Activated CD8-positive, alpha-beta memory T cell treated with anti-CD3 and anti-CD28 coated beads for 4 hours (primary cell): Measurements from ENCODE around the gene KRTAP19-1.
"Not testable (repeated sequence)": the region's sequence is repeated elsewhere in the genome, so short reads cannot be mapped to it uniquely, and the experiment has no call there.

Experiments used
- DNase-seq, 2 donors: peaks; one replicate each; pipeline ENCODE4 v3.0.0-alpha.2; 2020; ENCODE audit warnings: low read depth in 2 of 2

Gene KRTAP19-1

DNA sequence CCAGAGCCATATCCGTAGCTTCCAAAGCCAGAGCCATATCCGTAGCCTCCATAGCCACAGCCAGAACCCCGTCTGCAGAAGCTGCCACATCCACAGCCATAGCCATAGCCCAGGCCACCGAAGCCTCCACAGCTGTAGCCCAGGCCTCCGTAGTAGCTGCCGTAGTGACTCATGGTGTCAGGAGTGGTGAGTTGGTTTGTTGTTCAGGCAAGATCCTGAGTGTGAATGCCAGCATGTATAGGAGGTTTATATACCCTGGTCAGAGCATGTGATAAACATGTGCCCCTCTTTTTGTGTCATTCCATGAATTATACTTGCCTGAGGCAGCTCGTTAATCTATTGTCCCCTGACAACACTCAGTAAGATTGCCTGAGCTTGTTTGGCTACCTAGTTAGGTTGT, at the start of gene KRTAP19-1:
Gene KRTAP19-1, minus strand, starts transcription at position 223 of the 400 bp plus-strand sequence. Its CDS starts 50 bp downstream, at position 173.
- no peak for DNase-seq

DNA sequence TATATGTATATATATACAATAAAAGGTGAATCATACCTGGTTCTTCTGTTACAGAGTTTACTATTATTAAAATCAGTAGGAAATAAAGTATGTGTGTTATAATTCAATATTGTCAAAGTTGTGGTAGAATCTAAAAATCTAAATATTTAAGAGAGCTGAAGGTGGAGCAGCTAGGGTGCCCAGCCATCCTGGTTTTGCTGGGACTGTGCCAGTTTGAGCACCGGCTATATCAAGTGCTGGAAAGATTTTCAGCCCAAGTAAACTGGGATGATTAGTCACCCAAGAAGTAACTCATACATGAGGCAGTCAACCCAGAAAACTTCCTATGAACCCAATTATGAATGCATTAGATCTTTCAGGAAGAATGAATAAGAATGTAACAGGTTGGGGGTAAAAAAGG, 38.7 kb upstream of the KRTAP19-1 start:
- no peak for DNase-seq

DNA sequence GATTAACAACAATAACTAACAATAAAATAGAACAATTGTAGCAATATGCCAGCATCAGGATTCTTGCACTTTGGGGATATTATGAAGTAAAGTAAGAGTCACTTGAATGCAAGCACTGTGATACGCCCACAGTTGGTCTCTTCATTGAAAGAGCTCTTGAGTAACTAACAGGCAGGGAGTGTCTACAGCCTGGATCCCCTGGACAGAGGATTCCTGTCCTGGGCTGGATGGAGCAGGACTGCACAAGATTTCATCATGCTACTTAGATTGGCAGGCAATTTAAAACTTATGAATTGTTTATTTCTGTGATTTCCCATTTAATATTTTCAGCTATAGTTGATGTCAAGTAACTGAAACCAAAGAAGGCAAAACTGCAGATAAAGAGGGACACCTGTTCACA, 35.5 kb upstream of the KRTAP19-1 start:
- DNase-seq: no peak

DNA sequence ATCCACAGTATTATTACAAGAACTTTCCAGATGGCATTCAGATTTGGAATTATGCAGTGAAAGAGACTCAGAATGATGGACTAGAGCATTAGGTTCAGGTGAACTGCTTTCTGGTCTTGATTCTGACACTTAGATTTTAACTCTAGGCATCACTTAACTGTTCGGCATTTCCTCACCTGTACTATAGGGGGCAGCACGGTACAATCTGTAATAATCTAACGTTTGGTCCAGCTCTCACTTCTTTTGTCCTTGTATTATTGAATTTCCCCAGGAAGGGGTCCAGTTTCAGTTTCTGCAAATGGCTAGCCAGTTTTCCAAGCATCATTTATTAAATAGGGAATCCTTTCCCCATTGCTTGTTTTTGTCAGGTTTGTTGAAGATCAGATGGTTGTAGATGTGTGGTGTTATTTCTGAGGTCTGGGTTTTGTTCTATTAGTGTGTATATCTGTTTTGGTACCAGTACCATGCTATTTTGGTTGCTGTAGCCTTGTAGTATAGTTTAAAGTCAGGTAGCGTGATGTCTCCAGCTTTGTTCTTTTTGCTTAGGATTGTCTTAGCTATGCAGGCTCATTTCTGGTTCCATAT, 25.5 kb upstream of the KRTAP19-1 start:
- DNase-seq: not testable (repeated sequence)

DNA sequence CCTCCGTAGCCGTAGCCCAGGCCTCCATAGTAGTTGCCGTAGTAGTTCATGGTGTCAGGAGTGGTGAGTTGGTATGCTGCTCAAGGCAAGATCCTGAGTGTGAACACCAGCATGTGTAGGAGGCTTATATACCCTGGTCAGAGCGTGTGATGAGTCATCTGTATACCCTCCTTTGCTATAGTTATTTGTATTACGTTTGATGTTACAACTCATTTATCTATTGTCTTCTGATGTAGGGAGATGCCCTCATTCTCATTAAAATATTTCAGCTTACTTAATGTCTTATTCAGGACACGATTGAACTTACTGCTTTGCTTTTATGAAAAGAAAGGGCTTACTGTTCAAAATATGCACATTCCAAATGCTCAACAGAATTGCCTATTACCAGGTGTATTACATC, 21.9 kb upstream of the KRTAP19-1 start, which contains the start of gene KRTAP19-5:
Gene KRTAP19-5, minus strand, starts transcription at position 101 of the 400 bp plus-strand sequence. Its CDS starts 51 bp downstream, at position 50.
- DNase-seq: no peak

DNA sequence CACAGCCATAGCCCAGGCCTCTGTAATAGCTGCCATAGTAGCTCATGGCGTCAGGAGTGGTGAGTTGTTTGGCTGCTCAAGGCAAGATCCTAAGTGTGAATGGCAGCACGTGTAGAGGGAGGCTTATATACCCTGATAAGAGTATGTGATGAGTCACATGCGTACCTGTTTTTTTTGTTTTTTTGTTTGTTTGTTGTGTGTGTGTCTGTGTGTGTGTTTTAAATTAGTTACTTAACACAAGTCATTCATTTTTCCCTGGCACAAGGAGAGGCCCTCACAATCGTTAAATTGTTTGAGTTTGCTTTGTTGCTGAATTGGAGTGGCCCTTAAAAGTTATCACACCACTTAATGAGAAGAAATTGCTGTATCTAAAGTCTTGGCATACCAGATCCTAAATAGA, 16.9 kb upstream of the KRTAP19-1 start, which contains the start of gene KRTAP19-4:
Gene KRTAP19-4, minus strand, starts transcription at position 101 of the 400 bp plus-strand sequence. Its CDS starts 55 bp downstream, at position 46.
- DNase-seq: no peak

DNA sequence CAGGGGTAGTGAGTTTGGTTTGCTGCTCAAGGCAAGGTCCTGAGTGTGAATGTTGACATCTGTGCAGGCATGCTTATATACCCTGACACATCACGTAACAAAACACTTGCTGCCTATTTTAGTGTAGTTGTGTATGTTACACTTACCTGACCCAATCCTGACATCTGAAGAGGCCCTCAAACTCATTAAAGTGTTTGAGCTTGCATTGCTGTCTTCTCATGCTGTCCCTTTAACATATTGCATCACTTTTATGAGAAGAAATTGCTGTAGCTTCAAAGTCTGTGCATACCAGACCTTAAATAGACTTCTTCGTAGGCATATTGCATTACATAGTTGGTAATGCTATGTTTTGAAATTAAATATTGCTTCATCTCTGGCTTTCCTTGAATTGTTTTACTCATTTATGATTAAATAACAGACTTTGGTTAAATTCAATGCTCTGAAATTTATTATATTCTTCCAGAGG, 11.8 kb upstream of the KRTAP19-1 start, which contains the start of gene KRTAP19-3:
Gene KRTAP19-3, minus strand, starts transcription at position 51 of the 466 bp plus-strand sequence. CDS start 56 bp downstream, outside the sequence.
- no peak for DNase-seq

DNA sequence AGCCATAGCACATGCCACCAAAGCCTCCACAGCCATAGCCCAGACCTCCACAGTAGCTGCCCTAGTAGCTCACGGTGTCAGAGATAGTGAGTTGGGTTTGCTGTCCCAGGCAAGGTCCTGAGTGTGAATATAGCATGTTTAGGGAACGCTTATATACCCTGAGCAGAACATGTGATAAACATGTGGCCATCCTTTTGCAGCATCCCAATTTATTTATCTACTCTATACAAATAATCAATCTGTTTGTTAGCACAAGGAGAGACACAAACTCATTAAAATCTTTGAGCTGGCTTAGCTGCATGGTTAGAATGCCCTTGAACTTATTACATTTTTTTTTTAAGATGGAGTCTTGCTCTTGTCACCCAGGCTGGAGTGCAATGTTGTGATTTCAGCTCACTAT, 7.2 kb upstream of the KRTAP19-1 start, which contains the start of gene KRTAP19-2:
Gene KRTAP19-2, minus strand, starts transcription at position 101 of the 400 bp plus-strand sequence. Its CDS starts 88 bp downstream, at position 13.
- DNase-seq: no peak

DNA sequence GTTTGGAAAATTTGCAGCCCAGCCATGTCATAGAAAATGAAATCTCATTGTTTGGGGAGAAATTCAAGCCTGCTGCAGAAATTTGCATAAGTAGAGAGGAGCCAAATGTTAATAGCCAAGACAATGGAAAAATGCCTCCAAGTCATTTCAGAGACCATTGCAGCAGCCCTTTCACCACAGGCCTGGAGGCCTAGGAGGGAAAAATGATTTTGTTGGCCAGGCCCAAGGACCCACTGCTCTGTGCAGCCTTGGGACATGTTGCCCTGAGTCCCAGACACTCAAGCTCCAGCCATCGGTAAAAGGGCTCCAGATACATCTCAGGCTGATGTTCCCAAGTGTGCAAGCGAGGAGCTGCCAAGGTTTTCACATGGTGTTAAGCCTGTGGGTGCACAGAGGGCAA, 6.0 kb upstream of the KRTAP19-1 start:
- DNase-seq: no peak

DNA sequence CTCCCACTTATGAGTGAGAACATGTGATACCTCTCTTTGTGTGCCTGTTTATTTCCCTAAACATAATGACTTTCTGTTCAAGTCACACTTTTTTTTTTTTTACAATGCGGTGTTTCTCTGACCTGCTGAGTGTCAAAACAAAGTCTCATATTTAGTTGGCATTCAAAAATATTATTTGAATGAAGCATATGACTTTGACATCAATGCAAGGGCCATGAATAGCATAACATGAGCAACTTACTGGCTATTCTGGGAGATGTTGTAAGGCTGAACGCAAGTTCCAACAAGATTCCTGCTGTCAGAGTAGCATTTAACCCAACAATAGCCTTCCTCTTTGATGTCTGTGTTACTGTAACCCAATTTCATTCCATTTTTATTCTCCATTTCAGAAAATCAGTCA, 2.0 kb upstream of the KRTAP19-1 start:
- DNase-seq: no peak

DNA sequence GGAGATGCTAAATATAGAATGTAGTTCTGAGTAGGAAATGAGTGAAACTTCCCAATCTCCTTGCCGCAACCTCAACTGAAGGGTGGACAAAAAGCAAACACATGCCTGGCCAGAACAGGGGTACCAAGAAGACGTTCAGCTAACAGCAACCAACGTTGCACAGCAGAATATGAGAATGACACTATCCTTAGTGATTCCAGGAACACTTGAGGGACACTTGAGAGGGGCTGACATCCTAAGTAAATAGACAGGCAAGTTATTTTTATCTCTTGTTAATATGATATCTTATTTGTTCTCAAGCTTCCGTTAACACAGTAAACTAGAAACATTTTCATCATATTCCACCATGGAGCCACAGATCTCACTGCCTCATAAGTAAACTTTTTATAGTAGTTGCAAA, 908 bp downstream of the KRTAP19-1 start:
- DNase-seq: no peak

DNA sequence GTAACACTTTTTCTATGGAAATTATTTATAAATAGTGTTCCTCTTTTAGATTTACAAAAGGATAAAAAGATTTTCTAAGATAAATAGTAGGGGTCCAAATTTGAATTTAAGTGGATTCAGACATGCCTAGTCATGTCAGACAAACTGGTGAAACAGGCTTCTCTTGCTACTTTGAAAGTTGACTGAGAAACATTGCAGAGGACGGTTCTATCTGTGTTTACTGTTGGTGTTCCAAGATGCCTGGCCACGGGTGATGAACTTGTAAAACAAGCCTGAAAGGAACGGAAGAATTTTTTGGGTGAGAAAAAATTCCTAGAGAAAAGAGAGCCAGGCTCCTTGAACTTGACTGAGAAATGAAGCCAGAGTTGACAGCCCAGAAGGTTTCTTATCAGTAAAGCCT, 2.2 kb downstream of the KRTAP19-1 start:
- DNase-seq: no peak

DNA sequence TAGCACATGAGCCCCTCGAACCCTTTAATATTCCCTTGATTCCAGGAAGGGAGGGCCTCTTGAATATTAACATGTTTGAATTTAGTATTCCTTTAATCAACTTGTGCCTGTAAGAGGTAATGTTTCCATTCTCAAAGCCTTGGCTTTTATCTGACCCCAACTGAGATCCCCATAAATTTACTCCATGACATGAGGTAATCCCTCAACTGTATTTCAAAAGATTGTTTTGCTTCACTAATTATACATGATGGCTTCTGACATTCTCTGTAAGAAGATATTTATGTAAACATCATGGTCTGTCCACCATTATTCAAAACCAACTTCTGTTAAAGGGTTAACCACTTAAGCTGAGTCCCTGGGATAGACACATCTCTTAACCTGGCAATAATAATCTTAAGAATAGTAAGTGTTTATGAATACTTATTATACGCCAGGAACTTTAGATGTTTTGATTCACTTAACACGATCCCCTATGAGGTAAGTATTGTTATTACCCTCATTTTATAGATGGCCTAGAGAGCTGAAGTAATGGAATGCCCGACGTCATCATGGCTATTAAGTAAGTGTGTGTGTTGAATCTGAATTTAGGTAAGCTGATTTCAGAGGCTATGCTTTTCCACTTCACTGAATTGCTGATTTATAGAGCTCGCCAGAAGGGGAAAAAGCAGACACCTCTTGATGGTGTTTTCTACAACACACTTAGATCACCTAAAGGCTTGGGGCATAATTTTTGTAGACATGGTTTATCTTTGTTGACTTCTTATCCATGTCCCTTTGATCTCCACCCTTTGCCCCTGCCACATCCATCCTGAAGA, 11.1 kb downstream of the KRTAP19-1 start:
- no peak for DNase-seq

DNA sequence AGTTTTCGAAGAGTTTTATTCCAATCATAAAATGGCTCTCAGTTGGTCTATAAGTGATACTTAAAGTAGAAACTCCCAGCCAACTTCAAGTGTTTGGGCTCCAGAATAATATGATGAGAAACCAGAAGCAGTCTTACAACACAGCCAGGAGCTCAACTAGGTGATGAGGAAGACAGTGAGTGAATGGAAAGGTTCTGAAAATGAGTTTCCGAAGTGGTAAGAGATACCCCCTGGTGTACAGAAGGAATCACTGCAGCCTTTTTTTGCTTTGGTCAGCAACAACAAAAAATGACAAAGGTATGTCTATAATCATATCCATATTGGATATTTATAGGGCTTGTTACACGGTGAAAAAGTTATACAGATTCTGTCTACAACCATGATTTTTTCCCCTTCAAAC, 16.5 kb downstream of the KRTAP19-1 start:
- DNase-seq: no peak

DNA sequence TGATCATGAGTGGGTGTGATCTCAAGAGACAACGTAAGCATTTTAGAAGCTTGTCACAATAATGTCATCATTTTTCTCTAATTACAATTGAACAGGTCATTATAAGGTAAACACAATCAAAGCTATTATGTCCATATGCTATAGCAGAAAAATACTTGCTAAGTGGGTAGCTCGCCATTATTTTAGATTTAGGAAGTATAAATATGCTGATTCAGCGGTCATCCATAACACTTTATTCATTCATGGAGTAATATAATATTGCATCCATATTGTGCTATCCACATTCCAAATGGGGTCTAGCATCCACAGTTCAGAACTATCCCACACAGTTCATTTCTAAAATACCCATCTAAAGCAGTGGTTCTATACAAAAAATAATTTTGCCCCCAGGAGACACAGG, 31.7 kb downstream of the KRTAP19-1 start:
- DNase-seq: no peak

DNA sequence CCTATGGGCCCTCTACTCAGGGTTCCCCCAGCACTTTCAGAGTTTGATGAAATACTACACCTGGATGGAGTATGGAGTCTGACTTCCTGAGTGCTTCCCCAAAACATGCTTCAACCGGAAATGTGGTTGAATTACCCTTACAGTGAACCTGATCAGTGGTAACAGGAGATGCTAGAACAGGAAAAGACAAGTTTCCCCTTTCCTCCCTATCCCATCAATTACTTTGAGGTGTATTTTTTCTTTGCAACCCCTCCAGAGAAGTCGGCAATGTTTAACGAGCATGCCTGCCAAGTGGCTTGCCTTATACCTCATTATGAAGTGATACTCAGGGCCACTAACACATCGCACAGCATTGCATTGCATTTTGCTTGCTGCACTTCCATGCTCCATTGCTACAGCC, 33.1 kb downstream of the KRTAP19-1 start:
- no peak for DNase-seq

DNA sequence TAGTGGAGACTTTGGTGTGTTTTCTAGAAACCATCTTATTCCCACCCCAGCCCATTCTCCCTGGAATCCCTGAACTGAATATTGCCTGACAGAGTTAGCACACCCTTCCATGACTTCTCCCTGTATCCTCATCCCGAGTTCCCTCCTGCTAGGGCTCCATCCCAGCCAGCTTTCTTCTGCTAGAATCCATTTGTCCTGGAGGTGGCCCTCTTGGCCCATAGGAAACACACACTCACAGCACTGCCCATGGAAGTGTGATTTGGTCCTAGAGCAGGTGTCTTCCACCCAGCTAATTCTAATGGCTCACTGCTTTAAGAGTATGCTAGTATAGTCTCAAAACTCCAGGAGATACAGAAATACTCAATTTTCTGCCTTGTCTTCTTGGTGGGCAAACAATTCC, 36.0 kb downstream of the KRTAP19-1 start:
- no peak for DNase-seq

DNA sequence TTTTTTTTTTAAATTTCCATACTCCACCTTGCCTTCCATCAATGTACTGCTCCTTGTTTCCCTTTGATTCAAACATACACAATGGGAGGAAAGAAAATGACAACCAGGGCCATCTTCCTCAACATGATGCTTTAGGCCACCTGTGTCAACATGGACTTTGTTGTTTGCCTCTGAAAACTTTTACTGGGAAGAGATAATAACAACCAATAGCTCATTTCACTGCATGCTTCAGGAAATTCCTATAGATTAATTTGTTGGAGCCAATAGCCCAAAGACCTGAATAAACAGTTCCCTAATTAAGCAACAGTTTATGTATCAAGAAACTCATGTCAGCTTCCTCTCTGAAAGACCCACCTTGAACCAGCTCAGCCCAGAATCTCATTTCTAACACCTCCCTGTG, 36.9 kb downstream of the KRTAP19-1 start:
- no peak for DNase-seq

DNA sequence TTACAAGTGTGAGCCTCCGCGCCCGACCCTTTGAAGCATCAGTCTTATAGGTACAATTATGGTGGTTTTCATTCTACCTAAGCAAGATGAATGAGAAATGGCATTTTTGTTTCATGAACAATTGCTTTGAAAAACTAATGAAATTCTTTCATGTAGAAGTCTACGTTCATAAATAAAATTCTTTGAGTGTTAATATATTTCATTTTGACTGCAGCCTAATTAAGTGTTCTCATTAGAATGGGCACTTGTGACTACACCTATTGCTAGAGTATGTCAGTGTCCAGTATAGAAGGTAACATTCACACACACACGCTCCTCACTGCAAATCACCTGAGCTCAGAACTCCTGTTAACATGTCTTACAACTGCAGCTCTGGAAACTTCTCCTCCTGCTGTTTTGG, 40.2 kb downstream of the KRTAP19-1 start, which contains the start of gene KRTAP15-1:
Gene KRTAP15-1, plus strand, starts transcription at position 301 of the 400 bp plus-strand sequence. Its CDS starts 53 bp downstream, at position 354.
- DNase-seq: no peak

DNA sequence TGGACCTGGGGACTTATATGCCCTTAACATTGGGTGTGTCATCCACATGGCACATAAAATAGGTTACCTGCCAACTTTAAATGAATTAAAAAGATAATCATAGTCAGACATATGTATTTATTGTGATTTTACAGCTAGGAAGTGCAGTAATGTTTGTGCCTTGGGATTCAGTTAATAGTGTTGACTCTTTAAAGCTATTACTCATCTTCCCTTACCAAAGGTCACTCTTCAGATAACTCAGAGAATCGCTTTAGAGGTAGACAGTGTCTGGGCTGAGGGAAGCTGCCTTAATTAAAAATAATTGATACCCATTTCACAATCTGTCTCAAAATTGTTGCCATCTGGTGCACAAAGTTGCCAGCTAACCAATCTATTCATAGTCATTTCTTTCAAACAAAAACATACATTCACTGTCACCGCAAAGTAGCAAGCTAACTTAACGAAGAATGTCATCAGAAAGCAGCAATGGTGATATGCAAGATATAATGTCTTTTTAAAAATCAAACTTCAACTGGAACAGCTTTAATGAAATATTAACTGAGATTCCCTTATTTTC, 43.1 kb downstream of the KRTAP19-1 start:
- no peak for DNase-seq

DNA sequence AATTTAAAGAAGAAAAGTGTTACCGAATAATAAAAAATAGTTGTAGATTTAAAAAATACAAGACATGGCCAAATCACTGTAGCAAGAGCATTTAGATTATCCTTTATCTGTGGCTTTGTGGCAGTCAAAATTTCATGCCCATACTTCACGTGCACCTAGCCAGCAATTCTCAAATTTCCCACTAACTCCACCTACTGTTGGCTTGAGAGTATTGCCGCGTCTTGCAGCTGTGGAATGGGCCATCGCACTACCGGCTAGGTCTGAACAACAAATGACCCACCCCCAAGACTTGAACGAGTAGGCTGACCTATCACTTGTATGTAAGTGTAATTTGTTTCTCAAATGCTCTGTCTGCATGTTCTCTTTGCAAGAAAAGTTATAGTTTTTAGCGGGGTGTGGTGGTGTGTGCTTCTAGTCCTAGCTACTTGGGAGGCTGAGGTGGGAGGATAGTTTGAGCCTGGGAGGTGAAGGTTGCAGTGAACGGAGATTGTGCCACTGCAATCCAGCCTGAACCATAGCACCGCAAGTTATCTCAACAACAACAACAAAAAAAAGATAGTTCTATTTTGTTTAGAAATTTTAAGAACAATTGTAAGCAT, 46.0 kb downstream of the KRTAP19-1 start:
- no peak for DNase-seq

DNA sequence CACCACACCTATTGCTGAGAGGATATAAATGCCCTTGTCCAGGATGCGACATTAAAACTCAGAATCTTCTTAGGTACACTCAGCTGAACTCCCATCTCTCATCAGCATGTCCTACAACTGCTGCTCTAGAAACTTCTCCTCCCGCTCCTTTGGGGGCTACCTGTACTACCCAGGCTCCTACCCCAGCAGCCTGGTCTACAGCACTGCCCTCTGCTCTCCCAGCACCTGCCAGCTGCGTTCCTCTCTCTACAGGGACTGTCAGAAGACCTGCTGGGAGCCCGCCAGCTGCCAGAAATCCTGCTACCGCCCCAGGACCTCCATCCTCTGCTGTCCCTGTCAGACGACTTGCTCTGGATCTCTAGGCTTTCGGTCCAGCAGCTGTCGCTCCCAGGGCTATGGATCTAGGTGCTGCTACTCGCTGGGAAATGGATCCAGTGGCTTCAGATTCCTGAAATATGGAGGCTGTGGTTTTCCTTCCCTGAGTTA, 50.0 kb downstream of the KRTAP19-1 start, which contains the start of gene KRTAP13-4:
Gene KRTAP13-4, plus strand, starts transcription at position 51 of the 486 bp plus-strand sequence. Its CDS starts 56 bp downstream, at position 107.
- no peak for DNase-seq
